GM12891 (cell line): ENCODE measurements around the gene TLE2.

Source experiments
- POLR2A ChIP-seq: IDR thresholded peaks from 2 replicates; pipeline ENCODE4 v1.6.1; 2011; ENCODE audit warnings: low read depth, low read length, control low read depth
- POLR2AphosphoS5 ChIP-seq: IDR thresholded peaks from 2 replicates; pipeline ENCODE4 v1.6.1; 2011; ENCODE audit warnings: low read depth, low read length, control low read depth

DNA sequence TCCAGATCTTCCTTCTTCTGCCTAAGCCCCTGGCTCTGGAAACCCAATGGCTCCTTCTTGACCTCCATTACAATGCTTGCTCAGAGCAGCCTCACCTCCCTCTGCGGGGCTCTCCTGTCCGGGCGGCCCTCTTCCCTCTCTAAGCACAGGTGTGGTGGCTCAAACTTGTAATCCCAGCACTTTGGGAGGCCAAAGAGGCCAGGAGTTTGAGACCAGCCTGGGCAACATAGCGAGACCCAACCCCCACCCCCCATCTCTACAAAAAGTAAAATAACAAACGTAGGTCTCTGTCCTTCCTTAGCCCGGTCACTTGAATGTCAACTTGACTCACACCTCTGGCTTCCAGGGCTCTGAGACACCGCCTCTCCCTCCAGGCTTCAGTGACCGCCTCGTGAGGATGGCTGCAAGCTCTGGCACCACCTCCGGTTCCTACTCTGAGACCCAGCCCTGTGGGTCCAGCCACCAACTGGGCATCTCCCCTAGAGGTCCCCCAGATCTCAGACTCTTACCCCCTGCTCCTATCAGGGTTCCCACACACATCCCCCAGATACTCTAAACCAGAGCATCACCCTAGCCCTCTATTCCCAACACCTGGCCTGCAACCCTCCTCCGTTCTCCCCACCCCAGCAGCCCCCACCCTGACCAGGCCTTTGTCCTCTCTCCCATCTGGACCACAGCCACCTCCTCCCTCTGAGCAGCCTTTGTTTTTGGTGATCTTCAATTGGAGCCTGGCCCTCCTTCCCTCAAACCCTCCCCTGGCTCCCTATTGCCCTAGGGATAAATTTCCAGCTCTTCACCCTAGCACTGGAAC, 4.7 kb upstream of the TLE2 start:
- no peak for TF ChIP-seq POLR2A
- no peak for TF ChIP-seq POLR2AphosphoS5
